ENCODE measurements around the gene PRMT9.

GRCh38 chr4:147651563-147651962, 32.4 kb downstream of the PRMT9 start:
- TF ChIP-seq POLR2A (IDR thresholded peaks at IDR 0.05) (no peak), CTCF (IDR thresholded peaks at IDR 0.05) (no peak), POLR2AphosphoS5 (IDR thresholded peaks at IDR 0.05) (no peak)
